SK-N-SH treated with all-trans-retinoic acid at 6 μM for 48 hours (cell line): ENCODE results near the gene SLC35E4.

Source experiments
- ATAC-seq: fragments of 200-7000 bp; cut with Tn5 transposase; 3 replicates; pipeline ENCODE4 v1.9.1; 2020; ENCODE audit warnings: mild to moderate bottlenecking, moderate library complexity
- ARNTL ChIP-seq: fragments of 450-650 bp; formaldehyde crosslinking; IDR thresholded peaks from 2 replicates; pipeline ENCODE4 v1.5.0; 2020; ENCODE audit warnings: low read depth, mild to moderate bottlenecking, moderate library complexity, borderline replicate concordance
- BACH2 ChIP-seq: fragments of 250-450 bp; sonication (Bioruptor Pico); IDR thresholded peaks from 2 replicates; pipeline ENCODE4 v1.9.0; 2021; ENCODE audit warnings: mild to moderate bottlenecking, borderline replicate concordance
- CREB5 ChIP-seq: fragments of 250-450 bp; sonication (Bioruptor Pico); IDR thresholded peaks from 2 replicates; pipeline ENCODE4 v1.5.1; 2020; ENCODE audit warnings: low read depth, mild to moderate bottlenecking, moderate library complexity
- CSRNP3 ChIP-seq: fragments of 250-450 bp; sonication (Bioruptor Pico); IDR thresholded peaks from 2 replicates; pipeline ENCODE4 v1.5.1; 2021; ENCODE audit warnings: mild to moderate bottlenecking, moderate library complexity
- ESRRG ChIP-seq: fragments of 250-450 bp; sonication (Bioruptor Pico); IDR thresholded peaks from 2 replicates; pipeline ENCODE4 v1.6.1; 2021; ENCODE audit warnings: mild to moderate bottlenecking
- GLIS3 ChIP-seq: fragments of 250-450 bp; sonication (Bioruptor Pico); IDR thresholded peaks from 2 replicates; pipeline ENCODE4 v1.5.0; 2020; ENCODE audit warnings: mild to moderate bottlenecking, moderate library complexity
- ISL1 ChIP-seq: fragments of 250-450 bp; sonication (Bioruptor Pico); IDR thresholded peaks from 2 replicates; pipeline ENCODE4 v2.1.2; 2022; ENCODE audit warnings: mild to moderate bottlenecking, moderate library complexity
- OSR1 ChIP-seq: fragments of 250-450 bp; sonication (Bioruptor Pico); IDR thresholded peaks from 2 replicates; pipeline ENCODE4 v1.8.0; 2022; ENCODE audit warnings: moderate library complexity, mild to moderate bottlenecking, inconsistent platforms
- PATZ1 ChIP-seq: fragments of 250-450 bp; sonication (Bioruptor Pico); IDR thresholded peaks from 2 replicates; pipeline ENCODE4 v1.8.0; 2020; ENCODE audit warnings: mild to moderate bottlenecking, moderate library complexity, borderline replicate concordance
- SNAI2 ChIP-seq: fragments of 250-450 bp; sonication (Bioruptor Pico); IDR thresholded peaks from 2 replicates; pipeline ENCODE4 v1.5.0; 2020; ENCODE audit warnings: mild to moderate bottlenecking, moderate library complexity
- TCF4 ChIP-seq: fragments of 250-450 bp; sonication (Bioruptor Pico); IDR thresholded peaks from 2 replicates; pipeline ENCODE4 v1.8.0; 2021; ENCODE audit warnings: mild to moderate bottlenecking, moderate library complexity, borderline replicate concordance
- TOX ChIP-seq: fragments of 250-450 bp; sonication (Bioruptor Pico); IDR thresholded peaks from 2 replicates; pipeline ENCODE4 v1.8.0; 2021; ENCODE audit warnings: mild to moderate bottlenecking, moderate library complexity, borderline replicate concordance
- TSHZ2 ChIP-seq: fragments of 250-450 bp; sonication (Bioruptor Pico); IDR thresholded peaks from 2 replicates; pipeline ENCODE4 v1.5.0; 2020; ENCODE audit warnings: mild to moderate bottlenecking, moderate library complexity
- ZC3H10 ChIP-seq: fragments of 250-450 bp; sonication (Bioruptor Pico); IDR thresholded peaks from 2 replicates; pipeline ENCODE4 v1.5.1; 2021; ENCODE audit warnings: mild to moderate bottlenecking, moderate library complexity
- ZFP3 ChIP-seq: fragments of 250-450 bp; sonication (Bioruptor Pico); IDR thresholded peaks from 2 replicates; pipeline ENCODE4 v1.5.0; 2020; ENCODE audit warnings: mild to moderate bottlenecking, moderate library complexity
- ZNF565 ChIP-seq: fragments of 450-650 bp; formaldehyde crosslinking; conservative IDR thresholded peaks from 2 replicates; pipeline ENCODE4 v1.5.0; 2020; ENCODE audit warnings: low read depth, mild to moderate bottlenecking, moderate library complexity
- ZNF70 ChIP-seq: fragments of 450-650 bp; formaldehyde crosslinking; IDR thresholded peaks from 2 replicates; pipeline ENCODE4 v1.5.0; 2020; ENCODE audit warnings: mild to moderate bottlenecking, moderate library complexity
- ZNF8 ChIP-seq: fragments of 450-650 bp; formaldehyde crosslinking; IDR thresholded peaks from 2 replicates; pipeline ENCODE4 v1.5.0; 2020; ENCODE audit warnings: mild to moderate bottlenecking, moderate library complexity

SLC35E4 gene

GRCh38 chr22:30694640-30695350 is 59.2 kb downstream of the SLC35E4 start, which contains the start of gene OSBP2:
Gene OSBP2 (plus strand): TSS chr22:30694874. CDS start chr22:30694910, 36 bp downstream.
- TF ChIP-seq GLIS3 (CRISPR knock-in tag), result no peak
- peak; percentile 49 for ATAC-seq

GRCh38 chr22:30695351-30695851 is 59.8 kb downstream of the SLC35E4 start:
- no peak for TF ChIP-seq TOX
- no peak for TF ChIP-seq BACH2 (CRISPR knock-in tag)
- TF ChIP-seq ZFP3 (CRISPR knock-in tag), result no peak
- no peak for TF ChIP-seq ZNF8 (CRISPR knock-in tag)
- no peak for TF ChIP-seq CSRNP3 (CRISPR knock-in tag)
- no peak for TF ChIP-seq ZC3H10
- TF ChIP-seq OSR1 (CRISPR knock-in tag), result no peak
- no peak for TF ChIP-seq TSHZ2 (CRISPR knock-in tag)
- TF ChIP-seq TCF4, result no peak
- no peak for TF ChIP-seq ZNF565 (CRISPR knock-in tag)
- TF ChIP-seq, all 23 proteins: peak for 0
- ATAC-seq, result no peak

GRCh38 chr22:30695871-30696655 is 60.5 kb downstream of the SLC35E4 start:
- TF ChIP-seq BACH2 (CRISPR knock-in tag) (no peak), ZNF70 (CRISPR knock-in tag) (no peak), ARNTL (CRISPR knock-in tag) (no peak), TCF4 (no peak), SNAI2 (no peak), ZNF8 (CRISPR knock-in tag) (no peak), CREB5 (CRISPR knock-in tag) (no peak), ZFP3 (CRISPR knock-in tag) (no peak), ZC3H10 (no peak), ESRRG (no peak), PATZ1 (CRISPR knock-in tag) (no peak), TSHZ2 (CRISPR knock-in tag) (no peak), ZNF565 (CRISPR knock-in tag) (no peak), ISL1 (no peak), OSR1 (CRISPR knock-in tag) (no peak)
- ATAC-seq, result no peak
